ENCODE data around the gene CEACAM6.
"Not testable (repeated sequence)": the region's sequence is repeated elsewhere in the genome, so short reads cannot be mapped to it uniquely, and the experiment has no call there.

Gene CEACAM6

DNA sequence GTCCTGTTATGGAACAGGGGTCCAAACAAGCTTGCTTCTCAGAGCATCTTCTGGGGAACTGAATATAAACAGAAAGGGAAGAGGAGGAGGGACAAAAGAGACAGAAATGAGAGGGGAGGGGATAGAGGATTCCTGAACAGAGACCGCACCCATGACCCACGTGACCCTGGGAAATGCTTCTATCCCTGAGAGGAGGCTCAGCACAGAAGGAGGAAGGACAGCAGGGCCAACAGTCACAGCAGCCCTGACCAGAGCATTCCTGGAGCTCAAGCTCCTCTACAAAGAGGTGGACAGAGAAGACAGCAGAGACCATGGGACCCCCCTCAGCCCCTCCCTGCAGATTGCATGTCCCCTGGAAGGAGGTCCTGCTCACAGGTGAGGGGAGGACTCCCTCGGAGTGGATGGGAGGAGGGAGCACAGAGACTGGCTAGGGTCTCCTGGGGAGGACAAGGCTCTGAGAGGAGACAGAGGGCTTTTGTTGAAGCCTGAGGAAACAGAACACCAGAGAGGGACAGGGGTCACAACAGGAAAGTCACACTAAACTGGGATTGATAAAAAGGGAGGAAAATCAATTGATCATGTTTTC lies at the start of gene CEACAM6:
CEACAM6 (plus strand) TSS at position 203 of the 586 bp plus-strand sequence; CDS start at position 312, 109 bp downstream.
- Histone ChIP-seq H3K4me1 (ENCODE audit: control insufficient read depth, insufficient read depth, low read length) (no peaks in the 10 kb centered on the region), H3K27ac (ENCODE audit: low read depth, low read length) (no peak within 1 kb of the TSS), H3K9ac (ENCODE audit: low read length) (no peak within 1 kb of the TSS), H3K27me3 (ENCODE audit: control insufficient read depth, insufficient read depth, low read length) (no peaks in the 10 kb centered on the region), H3K4me3 (ENCODE audit: low read length) (no peak within 1 kb of the TSS), H3K36me3 (ENCODE audit: control insufficient read depth, insufficient read depth, low read length) (no peaks in the 10 kb centered on the region)

DNA sequence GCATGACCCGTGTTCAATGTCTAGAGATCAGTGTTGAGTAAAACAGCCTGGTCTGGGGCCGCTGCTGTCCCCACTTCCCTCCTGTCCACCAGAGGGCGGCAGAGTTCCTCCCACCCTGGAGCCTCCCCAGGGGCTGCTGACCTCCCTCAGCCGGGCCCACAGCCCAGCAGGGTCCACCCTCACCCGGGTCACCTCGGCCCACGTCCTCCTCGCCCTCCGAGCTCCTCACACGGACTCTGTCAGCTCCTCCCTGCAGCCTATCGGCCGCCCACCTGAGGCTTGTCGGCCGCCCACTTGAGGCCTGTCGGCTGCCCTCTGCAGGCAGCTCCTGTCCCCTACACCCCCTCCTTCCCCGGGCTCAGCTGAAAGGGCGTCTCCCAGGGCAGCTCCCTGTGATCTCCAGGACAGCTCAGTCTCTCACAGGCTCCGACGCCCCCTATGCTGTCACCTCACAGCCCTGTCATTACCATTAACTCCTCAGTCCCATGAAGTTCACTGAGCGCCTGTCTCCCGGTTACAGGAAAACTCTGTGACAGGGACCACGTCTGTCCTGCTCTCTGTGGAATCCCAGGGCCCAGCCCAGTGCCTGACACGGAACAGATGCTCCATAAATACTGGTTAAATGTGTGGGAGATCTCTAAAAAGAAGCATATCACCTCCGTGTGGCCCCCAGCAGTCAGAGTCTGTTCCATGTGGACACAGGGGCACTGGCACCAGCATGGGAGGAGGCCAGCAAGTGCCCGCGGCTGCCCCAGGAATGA lies 48.4 kb upstream of the CEACAM6 start:
- no peak overlapping the region for H3K9ac ChIP-seq (ENCODE audit: low read length)
- H3K27me3 ChIP-seq (ENCODE audit: control insufficient read depth, insufficient read depth, low read length) = peaks cover 8% of the 10 kb centered on the region
- no peak overlapping the region for H3K27ac ChIP-seq (ENCODE audit: low read depth, low read length)
- H3K4me3 ChIP-seq (ENCODE audit: low read length) = peak overlapping the region; percentile 58
- H3K36me3 ChIP-seq (ENCODE audit: control insufficient read depth, insufficient read depth, low read length) = no peaks in the 10 kb centered on the region
- H3K4me1 ChIP-seq (ENCODE audit: control insufficient read depth, insufficient read depth, low read length) = no peaks in the 10 kb centered on the region

DNA sequence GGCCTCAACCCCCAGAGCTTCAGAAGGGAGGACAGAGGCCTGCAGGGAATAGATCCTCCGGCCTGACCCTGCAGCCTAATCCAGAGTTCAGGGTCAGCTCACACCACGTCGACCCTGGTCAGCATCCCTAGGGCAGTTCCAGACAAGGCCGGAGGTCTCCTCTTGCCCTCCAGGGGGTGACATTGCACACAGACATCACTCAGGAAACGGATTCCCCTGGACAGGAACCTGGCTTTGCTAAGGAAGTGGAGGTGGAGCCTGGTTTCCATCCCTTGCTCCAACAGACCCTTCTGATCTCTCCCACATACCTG lies 47.9 kb upstream of the CEACAM6 start:
- Histone ChIP-seq H3K36me3 (ENCODE audit: control insufficient read depth, insufficient read depth, low read length) (no peaks in the 10 kb centered on the region), H3K27ac (ENCODE audit: low read depth, low read length) (no peak overlapping the region), H3K27me3 (ENCODE audit: control insufficient read depth, insufficient read depth, low read length) (peaks cover 8% of the 10 kb centered on the region), H3K9ac (ENCODE audit: low read length) (no peak overlapping the region), H3K4me1 (ENCODE audit: control insufficient read depth, insufficient read depth, low read length) (no peaks in the 10 kb centered on the region), H3K4me3 (ENCODE audit: low read length) (no peak overlapping the region)

DNA sequence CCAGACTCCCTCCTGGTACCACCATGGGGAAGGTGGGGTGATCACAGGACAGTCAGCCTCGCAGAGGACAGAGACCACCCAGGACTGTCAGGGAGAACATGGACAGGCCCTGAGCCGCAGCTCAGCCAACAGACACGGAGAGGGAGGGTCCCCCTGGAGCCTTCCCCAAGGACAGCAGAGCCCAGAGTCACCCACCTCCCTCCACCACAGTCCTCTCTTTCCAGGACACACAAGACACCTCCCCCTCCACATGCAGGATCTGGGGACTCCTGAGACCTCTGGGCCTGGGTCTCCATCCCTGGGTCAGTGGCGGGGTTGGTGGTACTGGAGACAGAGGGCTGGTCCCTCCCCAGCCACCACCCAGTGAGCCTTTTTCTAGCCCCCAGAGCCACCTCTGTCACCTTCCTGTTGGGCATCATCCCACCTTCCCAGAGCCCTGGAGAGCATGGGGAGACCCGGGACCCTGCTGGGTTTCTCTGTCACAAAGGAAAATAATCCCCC lies 47.4 kb upstream of the CEACAM6 start:
- peak overlapping the region; percentile 25 for H3K4me3 ChIP-seq (ENCODE audit: low read length)
- no peak overlapping the region for H3K9ac ChIP-seq (ENCODE audit: low read length)
- H3K4me1 ChIP-seq (ENCODE audit: control insufficient read depth, insufficient read depth, low read length) = no peaks in the 10 kb centered on the region
- H3K36me3 ChIP-seq (ENCODE audit: control insufficient read depth, insufficient read depth, low read length) = no peaks in the 10 kb centered on the region
- H3K27ac ChIP-seq (ENCODE audit: low read depth, low read length) = no peak overlapping the region
- peaks cover 8% of the 10 kb centered on the region for H3K27me3 ChIP-seq (ENCODE audit: control insufficient read depth, insufficient read depth, low read length)

DNA sequence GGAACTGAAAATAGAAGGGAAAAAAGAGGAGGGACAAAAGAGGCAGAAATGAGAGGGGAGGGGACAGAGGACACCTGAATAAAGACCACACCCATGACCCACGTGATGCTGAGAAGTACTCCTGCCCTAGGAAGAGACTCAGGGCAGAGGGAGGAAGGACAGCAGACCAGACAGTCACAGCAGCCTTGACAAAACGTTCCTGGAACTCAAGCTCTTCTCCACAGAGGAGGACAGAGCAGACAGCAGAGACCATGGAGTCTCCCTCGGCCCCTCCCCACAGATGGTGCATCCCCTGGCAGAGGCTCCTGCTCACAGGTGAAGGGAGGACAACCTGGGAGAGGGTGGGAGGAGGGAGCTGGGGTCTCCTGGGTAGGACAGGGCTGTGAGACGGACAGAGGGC lies 46.8 kb upstream of the CEACAM6 start, which contains the start of gene CEACAM5:
CEACAM5 (plus strand) TSS at position 146 of the 400 bp plus-strand sequence; CDS start at position 252, 106 bp downstream.
- Histone ChIP-seq H3K36me3 (ENCODE audit: control insufficient read depth, insufficient read depth, low read length) (no peaks in the 10 kb centered on the region), H3K27ac (ENCODE audit: low read depth, low read length) (no peak within 1 kb of the TSS), H3K9ac (ENCODE audit: low read length) (peak within 1 kb of the TSS; percentile 32), H3K27me3 (ENCODE audit: control insufficient read depth, insufficient read depth, low read length) (peaks cover 8% of the 10 kb centered on the region), H3K4me1 (ENCODE audit: control insufficient read depth, insufficient read depth, low read length) (no peaks in the 10 kb centered on the region), H3K4me3 (ENCODE audit: low read length) (peak within 1 kb of the TSS; percentile 54)

DNA sequence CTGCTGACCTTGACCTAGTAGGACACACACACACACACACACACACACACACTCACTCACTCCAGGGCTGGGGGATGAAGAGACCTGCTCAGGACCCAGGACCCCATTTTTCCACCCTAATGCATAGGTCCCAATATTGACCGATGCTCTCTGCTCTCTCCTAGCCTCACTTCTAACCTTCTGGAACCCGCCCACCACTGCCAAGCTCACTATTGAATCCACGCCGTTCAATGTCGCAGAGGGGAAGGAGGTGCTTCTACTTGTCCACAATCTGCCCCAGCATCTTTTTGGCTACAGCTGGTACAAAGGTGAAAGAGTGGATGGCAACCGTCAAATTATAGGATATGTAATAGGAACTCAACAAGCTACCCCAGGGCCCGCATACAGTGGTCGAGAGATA lies 45.8 kb upstream of the CEACAM6 start:
- H3K4me1 ChIP-seq (ENCODE audit: control insufficient read depth, insufficient read depth, low read length); H3K27me3 ChIP-seq (ENCODE audit: control insufficient read depth, insufficient read depth, low read length); H3K36me3 ChIP-seq (ENCODE audit: control insufficient read depth, insufficient read depth, low read length); H3K27ac ChIP-seq (ENCODE audit: low read depth, low read length): not testable (repeated sequence)
- H3K9ac ChIP-seq (ENCODE audit: low read length) = peak overlapping the region; percentile 32
- H3K4me3 ChIP-seq (ENCODE audit: low read length) = peak overlapping the region; percentile 54

DNA sequence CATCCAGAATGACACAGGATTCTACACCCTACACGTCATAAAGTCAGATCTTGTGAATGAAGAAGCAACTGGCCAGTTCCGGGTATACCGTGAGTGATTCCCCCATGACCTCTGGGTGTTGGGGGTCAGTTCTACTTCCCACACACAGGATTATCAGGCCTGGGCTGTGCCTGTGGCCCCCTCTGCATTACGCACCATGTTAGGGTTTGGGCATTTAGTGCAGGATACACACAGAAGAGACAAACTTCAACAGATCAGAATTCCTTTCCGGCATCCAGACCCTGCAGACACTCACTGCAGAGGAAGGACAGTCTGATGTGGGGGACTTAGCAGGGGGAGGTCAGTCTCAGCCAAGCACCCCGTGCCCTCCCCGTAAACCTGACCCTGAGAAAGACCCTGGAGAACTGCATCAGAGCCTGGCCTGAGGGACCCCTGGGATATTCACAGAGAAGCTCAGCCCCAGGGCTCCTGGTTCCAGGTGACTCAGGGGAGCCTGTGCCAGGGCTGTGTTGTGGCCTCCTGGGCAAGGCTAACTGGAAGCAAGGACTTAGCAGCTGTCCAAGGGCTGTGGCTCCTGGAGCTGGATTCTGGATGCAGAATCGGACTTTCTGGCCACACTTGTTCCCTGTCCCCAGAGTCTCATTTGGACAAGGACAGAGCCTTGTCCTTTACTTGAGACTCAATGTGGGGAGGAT lies 45.2 kb upstream of the CEACAM6 start:
- peak overlapping the region; percentile 54 for H3K4me3 ChIP-seq (ENCODE audit: low read length)
- peak overlapping the region; percentile 59 for H3K9ac ChIP-seq (ENCODE audit: low read length)
- no peak overlapping the region for H3K27ac ChIP-seq (ENCODE audit: low read depth, low read length)
- no peaks in the 10 kb centered on the region for H3K4me1 ChIP-seq (ENCODE audit: control insufficient read depth, insufficient read depth, low read length)
- peaks cover 5% of the 10 kb centered on the region for H3K27me3 ChIP-seq (ENCODE audit: control insufficient read depth, insufficient read depth, low read length)
- no peaks in the 10 kb centered on the region for H3K36me3 ChIP-seq (ENCODE audit: control insufficient read depth, insufficient read depth, low read length)

DNA sequence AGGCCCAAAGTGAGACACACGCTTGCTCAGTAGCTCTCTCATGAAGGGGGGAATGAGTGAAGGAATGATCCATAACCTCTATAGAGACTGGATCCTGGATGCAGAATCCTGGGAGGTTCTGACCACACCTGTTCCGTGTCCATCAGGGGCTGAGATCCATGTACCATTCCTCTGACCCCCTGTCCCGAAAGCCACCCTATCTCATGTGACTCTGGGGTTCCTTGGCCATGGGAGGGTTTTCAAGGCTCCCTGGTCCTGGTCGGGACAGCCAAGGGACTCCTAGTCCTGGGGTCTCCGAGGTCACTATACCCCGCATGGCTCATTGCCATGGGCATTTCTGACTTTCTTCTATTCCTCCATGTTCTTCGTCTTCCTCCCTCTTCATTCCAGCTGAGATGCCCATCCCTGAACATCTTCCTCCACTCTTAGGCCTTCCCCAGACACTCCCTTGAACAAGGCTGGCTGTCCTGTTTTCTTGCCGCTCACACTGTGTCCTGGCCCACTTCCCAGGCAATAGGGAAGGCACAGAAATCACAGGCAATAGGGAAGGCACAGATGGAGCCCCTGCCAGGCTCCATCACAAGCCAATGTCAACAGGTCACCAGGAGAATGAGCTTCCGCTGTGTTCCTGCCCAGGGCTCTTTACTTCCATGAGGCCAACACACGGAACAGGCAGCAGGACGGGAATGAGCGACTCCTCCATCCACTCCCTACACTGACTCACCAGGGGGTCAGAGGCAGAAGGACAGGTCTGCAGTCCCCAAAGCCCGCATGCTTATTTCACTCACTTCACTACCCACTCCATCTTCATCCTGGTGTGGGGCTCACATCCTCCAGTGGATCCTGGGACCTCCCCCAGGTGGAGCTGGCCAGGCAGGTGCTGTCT lies 43.7 kb upstream of the CEACAM6 start:
- H3K4me3 ChIP-seq (ENCODE audit: low read length) = peak overlapping the region; percentile 54
- H3K27me3 ChIP-seq (ENCODE audit: control insufficient read depth, insufficient read depth, low read length) = peaks cover 5% of the 10 kb centered on the region
- H3K36me3 ChIP-seq (ENCODE audit: control insufficient read depth, insufficient read depth, low read length) = no peaks in the 10 kb centered on the region
- H3K9ac ChIP-seq (ENCODE audit: low read length) = no peak overlapping the region
- H3K4me1 ChIP-seq (ENCODE audit: control insufficient read depth, insufficient read depth, low read length) = no peaks in the 10 kb centered on the region
- no peak overlapping the region for H3K27ac ChIP-seq (ENCODE audit: low read depth, low read length)

DNA sequence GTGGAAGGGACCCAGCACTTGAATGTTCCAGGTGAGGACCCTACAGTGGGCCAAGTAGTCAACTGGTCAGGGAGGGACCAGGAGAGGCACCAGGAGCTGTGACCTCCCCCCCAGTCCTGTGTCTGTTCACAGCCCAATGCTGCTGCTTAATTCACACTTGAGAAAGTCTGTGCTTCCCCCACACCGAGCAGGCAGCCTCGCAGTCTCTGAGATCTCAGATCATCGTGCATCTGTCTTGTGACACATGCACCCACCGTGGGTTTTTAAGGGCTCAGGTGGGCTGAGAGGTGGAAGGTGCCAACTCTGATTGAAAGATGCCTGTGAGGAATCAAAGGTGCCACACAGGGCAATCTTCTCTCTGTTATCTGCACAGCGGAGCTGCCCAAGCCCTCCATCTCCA lies 40.7 kb upstream of the CEACAM6 start:
- Histone ChIP-seq H3K36me3 (ENCODE audit: control insufficient read depth, insufficient read depth, low read length) (no peaks in the 10 kb centered on the region), H3K27me3 (ENCODE audit: control insufficient read depth, insufficient read depth, low read length) (peaks cover 5% of the 10 kb centered on the region), H3K27ac (ENCODE audit: low read depth, low read length) (no peak overlapping the region), H3K4me1 (ENCODE audit: control insufficient read depth, insufficient read depth, low read length) (no peaks in the 10 kb centered on the region), H3K4me3 (ENCODE audit: low read length) (no peak overlapping the region), H3K9ac (ENCODE audit: low read length) (no peak overlapping the region)

DNA sequence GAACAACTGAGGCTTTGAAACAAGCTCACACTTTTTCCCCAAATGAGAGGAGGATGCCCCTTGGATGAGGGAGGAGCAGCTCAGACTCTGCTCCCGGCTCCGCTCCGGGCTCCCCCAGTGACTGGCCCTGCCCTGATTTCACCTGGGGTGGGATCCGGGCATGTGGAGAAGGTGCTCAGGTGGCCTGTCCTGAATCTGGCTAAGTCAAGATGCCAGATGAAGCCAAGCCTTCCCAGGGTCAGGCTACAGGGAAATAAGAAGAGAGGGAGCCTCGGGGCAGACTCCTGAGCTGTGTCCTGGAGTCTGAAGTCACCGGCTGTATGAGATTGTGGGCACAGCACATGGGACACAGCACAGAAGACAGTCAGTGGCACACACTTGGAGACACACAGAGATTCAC lies 36.6 kb upstream of the CEACAM6 start:
- Histone ChIP-seq H3K27ac (ENCODE audit: low read depth, low read length) (no peak overlapping the region), H3K36me3 (ENCODE audit: control insufficient read depth, insufficient read depth, low read length) (no peaks in the 10 kb centered on the region), H3K4me3 (ENCODE audit: low read length) (no peak overlapping the region), H3K4me1 (ENCODE audit: control insufficient read depth, insufficient read depth, low read length) (no peaks in the 10 kb centered on the region), H3K27me3 (ENCODE audit: control insufficient read depth, insufficient read depth, low read length) (no peaks in the 10 kb centered on the region), H3K9ac (ENCODE audit: low read length) (no peak overlapping the region)

DNA sequence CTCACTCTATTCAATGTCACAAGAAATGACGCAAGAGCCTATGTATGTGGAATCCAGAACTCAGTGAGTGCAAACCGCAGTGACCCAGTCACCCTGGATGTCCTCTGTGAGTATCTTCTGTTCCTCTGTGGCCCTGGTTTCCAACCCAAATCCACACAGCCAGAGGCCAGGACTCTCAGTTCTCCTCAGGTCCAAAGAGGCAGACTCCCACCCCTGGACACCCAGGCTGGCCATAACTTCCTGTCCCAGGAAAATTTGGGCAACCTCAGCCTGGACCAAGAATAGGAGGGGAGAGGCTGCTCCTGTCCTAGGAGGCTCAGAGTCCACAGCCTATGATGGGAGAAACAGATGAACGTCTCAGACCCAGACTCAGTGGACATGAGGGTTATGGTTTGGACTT lies 35.2 kb upstream of the CEACAM6 start:
- no peak overlapping the region for H3K4me3 ChIP-seq (ENCODE audit: low read length)
- H3K36me3 ChIP-seq (ENCODE audit: control insufficient read depth, insufficient read depth, low read length) = no peaks in the 10 kb centered on the region
- H3K9ac ChIP-seq (ENCODE audit: low read length) = no peak overlapping the region
- no peaks in the 10 kb centered on the region for H3K27me3 ChIP-seq (ENCODE audit: control insufficient read depth, insufficient read depth, low read length)
- no peak overlapping the region for H3K27ac ChIP-seq (ENCODE audit: low read depth, low read length)
- no peaks in the 10 kb centered on the region for H3K4me1 ChIP-seq (ENCODE audit: control insufficient read depth, insufficient read depth, low read length)

DNA sequence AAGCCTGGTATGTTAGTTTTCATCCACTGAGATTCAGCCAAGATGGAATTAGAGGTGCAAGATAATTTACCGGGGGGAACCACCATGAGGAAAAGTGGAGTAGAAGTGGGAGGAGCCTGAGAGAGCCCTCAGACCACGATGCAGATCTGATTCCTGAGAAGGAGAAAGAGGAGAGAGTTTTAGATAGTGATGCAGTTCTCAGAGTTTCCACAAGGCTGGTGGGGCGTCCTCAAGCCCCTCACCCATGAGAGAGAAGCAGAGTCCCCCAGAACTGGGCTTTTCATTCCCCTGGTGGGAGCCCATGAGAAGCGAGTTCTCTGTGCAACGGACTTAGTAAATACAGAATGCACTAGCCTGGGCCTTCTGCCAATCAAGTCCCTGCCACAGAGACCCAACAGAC lies 28.8 kb upstream of the CEACAM6 start:
- H3K4me3 ChIP-seq (ENCODE audit: low read length) = no peak overlapping the region
- H3K9ac ChIP-seq (ENCODE audit: low read length) = no peak overlapping the region
- no peak overlapping the region for H3K27ac ChIP-seq (ENCODE audit: low read depth, low read length)
- no peaks in the 10 kb centered on the region for H3K4me1 ChIP-seq (ENCODE audit: control insufficient read depth, insufficient read depth, low read length)
- H3K36me3 ChIP-seq (ENCODE audit: control insufficient read depth, insufficient read depth, low read length) = no peaks in the 10 kb centered on the region
- H3K27me3 ChIP-seq (ENCODE audit: control insufficient read depth, insufficient read depth, low read length) = no peaks in the 10 kb centered on the region
